Renal cortex interstitium (tissue), 15 donors: ENCODE measurements around the gene XPNPEP3. TPM values are rescaled to one million over a fixed set of nuclear protein-coding genes. Genes with fewer than 3 reads are reported as not detected.
A peak's percentile ranks its signal among the peaks of the same experiment; 100 is the strongest.
"Not testable (repeated sequence)": the region's sequence is repeated elsewhere in the genome, so short reads cannot be mapped to it uniquely, and the experiment has no call there.

Source experiments
- DNase-seq, 11 donors: peaks; one replicate each; pipeline ENCODE4 v3.0.0-alpha.2; 2013; ENCODE audit warnings: low read depth in 9 of 11, low spot score in 4 of 11; ENCODE audit errors: extremely low read depth in 1 of 11
- long read RNA-seq, 16 experiments: transcript quantifications; one replicate each; lab custom pipeline, GENCODE V29; 2026
- polyA plus RNA-seq, 3 donors: library from polyadenylated mRNA; unstranded; fragments of 120-200 nt; gene quantifications; one replicate each; pipeline ENCODE4 v1.2.1, GENCODE V29; 2013; ENCODE audit not compliant: insufficient read length in 3 of 3

Gene XPNPEP3
- 10 to 100 TPM; 17.6 to 29.1 (median 20.3) TPM for polyA plus RNA-seq
- long read RNA-seq, donor 1: 0 reads
- long read RNA-seq, donor 2, partial matches to known transcripts: 0 of 2 reads
- long read RNA-seq, donor 2, other reads (novel, unspliced or antisense): 0 of 2 reads
- long read RNA-seq, donor 3, partial matches to known transcripts: 0 of 3 reads
- long read RNA-seq, donor 3, other reads (novel, unspliced or antisense): 0 of 3 reads
- long read RNA-seq, donor 4, full-length matches to known transcripts: 3 of 3 reads
- long read RNA-seq, donor 4, partial matches to known transcripts: 0 of 3 reads
- long read RNA-seq, donor 4, other reads (novel, unspliced or antisense): 0 of 3 reads
- long read RNA-seq, donor 5, transcript XPNPEP3-205 (3 exons, 1,418 nt): major isoform, 9 of 16 reads
- long read RNA-seq, donor 5, partial matches to known transcripts: 7 of 16 reads
- long read RNA-seq, donor 5, other reads (novel, unspliced or antisense): 0 of 16 reads
- long read RNA-seq, donor 6, partial matches to known transcripts: 0 of 3 reads
- long read RNA-seq, donor 6, other reads (novel, unspliced or antisense): 0 of 3 reads
- long read RNA-seq, donor 7, partial matches to known transcripts: 0 of 5 reads
- long read RNA-seq, donor 7, other reads (novel, unspliced or antisense): 0 of 5 reads
- long read RNA-seq, donor 8, transcript XPNPEP3-205 (3 exons, 1,418 nt): major isoform, 5 of 5 reads
- long read RNA-seq, donor 8, partial matches to known transcripts: 0 of 5 reads
- long read RNA-seq, donor 8, other reads (novel, unspliced or antisense): 0 of 5 reads
- long read RNA-seq, donor 9, full-length matches to known transcripts: 4 of 4 reads
- long read RNA-seq, donor 9, partial matches to known transcripts: 0 of 4 reads
- long read RNA-seq, donor 9, other reads (novel, unspliced or antisense): 0 of 4 reads
- long read RNA-seq, donor 10, full-length matches to known transcripts: 1 of 1 reads
- long read RNA-seq, donor 10, partial matches to known transcripts: 0 of 1 reads
- long read RNA-seq, donor 10, other reads (novel, unspliced or antisense): 0 of 1 reads
- long read RNA-seq, donor 11, full-length matches to known transcripts: 3 of 3 reads
- long read RNA-seq, donor 11, partial matches to known transcripts: 0 of 3 reads
- long read RNA-seq, donor 11, other reads (novel, unspliced or antisense): 0 of 3 reads
- long read RNA-seq, donor 12: 0 reads
- long read RNA-seq, donor 13, partial matches to known transcripts: 9 of 11 reads
- long read RNA-seq, donor 13, other reads (novel, unspliced or antisense): 0 of 11 reads
- long read RNA-seq, donor 14, partial matches to known transcripts: 0 of 3 reads
- long read RNA-seq, donor 14, other reads (novel, unspliced or antisense): 0 of 3 reads
- long read RNA-seq, donor 15: 0 reads
- long read RNA-seq, donor 16, full-length matches to known transcripts: 3 of 9 reads
- long read RNA-seq, donor 16, partial matches to known transcripts: 0 of 9 reads
- long read RNA-seq, donor 16, other reads (novel, unspliced or antisense): 6 of 9 reads

- DNase-seq: peak; percentile 90 to 97 (median 96)
Observed at GRCh38 chr22:40856513-40857308, at the start of gene XPNPEP3, which contains the start of gene ST13. XPNPEP3 (plus strand) TSS chr22:40857148; CDS start chr22:40857182, 34 bp downstream. ST13 (minus strand) TSS chr22:40856639; CDS start chr22:40856540, 99 bp downstream.

- no peak for DNase-seq
Observed at GRCh38 chr22:40808018-40808841, 48.7 kb upstream of the XPNPEP3 start.

GRCh38 chr22:40813912-40814315, 43.0 kb upstream of the XPNPEP3 start:
- no peak for DNase-seq

GRCh38 chr22:40817737-40818136, 39.2 kb upstream of the XPNPEP3 start:
- no peak for DNase-seq

- no peak for DNase-seq
Observed at GRCh38 chr22:40818192-40818746, 38.7 kb upstream of the XPNPEP3 start.

GRCh38 chr22:40818747-40819598, 38.0 kb upstream of the XPNPEP3 start, which contains the start of gene SLC25A17:
SLC25A17 (minus strand) TSS chr22:40819346; CDS start chr22:40819248, 98 bp downstream.
- DNase-seq: peak; percentile 47 to 87 (median 76)

GRCh38 chr22:40819599-40820140, 37.3 kb upstream of the XPNPEP3 start:
- peak in 2 of 11 donors; percentile 4 to 42 for DNase-seq

- no peak for DNase-seq
Observed at GRCh38 chr22:40823426-40823825, 33.5 kb upstream of the XPNPEP3 start.

- DNase-seq: not testable (repeated sequence)
Observed at GRCh38 chr22:40826292-40826691, 30.7 kb upstream of the XPNPEP3 start.

- DNase-seq: no peak
Observed at GRCh38 chr22:40826984-40827741, 29.8 kb upstream of the XPNPEP3 start.

- DNase-seq: peak in 1 of 11 donors; percentile 4
Observed at GRCh38 chr22:40829131-40829530, 27.8 kb upstream of the XPNPEP3 start.

GRCh38 chr22:40834619-40835018, 22.3 kb upstream of the XPNPEP3 start:
- no peak for DNase-seq

- no peak for DNase-seq
Observed at GRCh38 chr22:40838486-40838885, 18.5 kb upstream of the XPNPEP3 start.

GRCh38 chr22:40844951-40845350, 12.0 kb upstream of the XPNPEP3 start:
- DNase-seq: no peak

GRCh38 chr22:40845816-40846215, 11.1 kb upstream of the XPNPEP3 start:
- not testable (repeated sequence) for DNase-seq
